GM10266 (cell line): ENCODE results near the gene NSD2.
A peak's percentile ranks its signal among the peaks of the same experiment; 100 is the strongest.

Experiments used
- DNase-seq: peaks from one replicate; pipeline ENCODE4 v3.0.0; 2012; ENCODE audit errors: extremely low spot score
- TF ChIP-seq, protein P1 (sequence below): IDR thresholded peaks from 2 replicates; pipeline ENCODE4 v1.5.1; 2012; ENCODE audit warnings: mild to moderate bottlenecking, low read depth; ENCODE audit not compliant: control insufficient read depth, insufficient read depth; ENCODE audit errors: missing control alignments

Gene NSD2

DNA sequence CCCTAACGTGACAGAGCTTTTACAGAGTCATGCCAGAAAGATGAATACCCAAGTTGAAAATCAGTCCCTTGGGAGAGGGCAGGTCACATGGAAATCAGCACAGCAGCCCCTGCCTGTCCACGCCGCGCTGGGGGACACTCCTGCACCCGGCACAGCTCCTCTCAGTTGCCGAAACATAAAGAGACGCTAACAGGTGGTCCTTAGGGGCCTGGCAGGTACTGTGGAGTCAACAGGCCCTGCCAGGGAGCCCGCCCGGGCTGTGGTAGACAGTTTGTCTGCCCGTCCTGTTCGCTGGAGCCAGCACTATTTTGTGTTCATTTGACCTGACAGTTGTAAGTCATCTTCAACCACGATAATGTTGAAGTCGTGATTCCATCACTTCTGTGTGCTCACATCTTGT, 107.0 kb downstream of the NSD2 start:
- no peak for DNase-seq
- TF ChIP-seq, protein P1, sequence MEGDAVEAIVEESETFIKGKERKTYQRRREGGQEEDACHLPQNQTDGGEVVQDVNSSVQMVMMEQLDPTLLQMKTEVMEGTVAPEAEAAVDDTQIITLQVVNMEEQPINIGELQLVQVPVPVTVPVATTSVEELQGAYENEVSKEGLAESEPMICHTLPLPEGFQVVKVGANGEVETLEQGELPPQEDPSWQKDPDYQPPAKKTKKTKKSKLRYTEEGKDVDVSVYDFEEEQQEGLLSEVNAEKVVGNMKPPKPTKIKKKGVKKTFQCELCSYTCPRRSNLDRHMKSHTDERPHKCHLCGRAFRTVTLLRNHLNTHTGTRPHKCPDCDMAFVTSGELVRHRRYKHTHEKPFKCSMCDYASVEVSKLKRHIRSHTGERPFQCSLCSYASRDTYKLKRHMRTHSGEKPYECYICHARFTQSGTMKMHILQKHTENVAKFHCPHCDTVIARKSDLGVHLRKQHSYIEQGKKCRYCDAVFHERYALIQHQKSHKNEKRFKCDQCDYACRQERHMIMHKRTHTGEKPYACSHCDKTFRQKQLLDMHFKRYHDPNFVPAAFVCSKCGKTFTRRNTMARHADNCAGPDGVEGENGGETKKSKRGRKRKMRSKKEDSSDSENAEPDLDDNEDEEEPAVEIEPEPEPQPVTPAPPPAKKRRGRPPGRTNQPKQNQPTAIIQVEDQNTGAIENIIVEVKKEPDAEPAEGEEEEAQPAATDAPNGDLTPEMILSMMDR: no peak

DNA sequence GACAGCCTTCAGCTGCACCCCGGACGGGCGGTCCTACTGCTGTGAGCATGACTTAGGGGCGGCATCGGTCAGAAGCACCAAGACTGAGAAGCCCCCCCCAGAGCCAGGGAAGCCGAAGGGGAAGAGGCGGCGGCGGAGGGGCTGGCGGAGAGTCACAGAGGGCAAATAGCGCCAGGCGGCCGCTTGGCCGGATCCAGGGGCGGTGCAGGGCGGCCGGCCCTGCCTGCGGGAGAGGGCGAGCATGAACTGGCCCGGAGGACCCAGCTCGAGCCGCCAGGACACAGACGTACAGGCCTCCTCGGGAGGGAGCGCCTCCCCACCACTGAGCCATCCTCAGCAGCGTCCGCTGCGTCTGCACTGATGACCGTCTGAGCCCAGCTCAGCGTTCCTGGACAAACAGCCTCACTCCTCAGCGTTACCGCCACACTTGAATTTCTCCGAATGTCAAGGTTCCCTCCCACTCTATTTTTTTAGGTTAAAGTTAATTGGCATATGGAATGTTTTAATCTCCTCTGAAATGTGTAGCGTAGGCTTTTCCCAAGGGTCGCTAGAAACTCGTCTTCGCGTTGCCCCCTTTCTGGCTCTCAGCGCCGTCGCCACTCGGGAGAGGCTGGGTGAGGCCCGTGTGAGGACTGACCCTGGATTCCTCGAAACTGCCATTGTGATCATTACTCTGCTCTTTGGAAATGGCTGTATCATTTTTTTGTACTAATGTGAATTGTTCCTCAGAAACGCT, 107.7 kb downstream of the NSD2 start:
- TF ChIP-seq, protein P1: no peak

DNA sequence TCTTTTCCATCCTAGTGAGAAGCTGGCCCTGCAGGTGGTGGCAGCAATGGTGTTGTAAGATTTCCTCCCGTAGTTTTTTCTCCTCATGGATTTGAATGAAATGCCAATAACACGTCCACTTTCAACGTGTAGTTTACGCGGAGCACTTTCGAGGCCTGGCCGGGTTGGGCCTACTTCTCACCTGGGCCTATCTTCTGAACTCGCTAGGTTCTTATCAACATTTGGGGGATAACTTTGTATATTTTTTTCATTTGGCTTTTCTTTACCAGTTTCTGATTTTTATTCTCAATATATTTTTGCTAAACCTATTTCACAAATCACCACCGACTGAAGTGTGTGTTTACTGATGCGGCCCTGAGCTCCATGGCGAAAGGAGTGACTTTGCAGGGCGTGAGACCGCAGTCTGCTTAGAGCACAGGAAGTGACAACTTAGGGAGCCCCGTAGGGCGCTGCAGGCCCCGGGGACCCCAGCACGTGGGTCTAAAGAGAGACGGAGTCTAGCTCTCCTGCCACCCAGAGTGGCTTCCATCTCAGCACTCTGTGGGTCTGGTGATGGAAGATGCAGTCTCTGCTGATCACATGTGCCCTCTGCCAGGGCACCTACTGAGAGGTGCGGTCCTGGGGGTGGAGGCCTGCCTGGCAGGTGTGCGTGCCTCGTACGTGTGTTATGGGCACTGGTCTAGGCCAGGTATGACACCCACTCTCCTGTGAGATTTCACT, 108.4 kb downstream of the NSD2 start:
- TF ChIP-seq, protein P1: no peak
- DNase-seq: no peak

More for the DNA sequence above, 107.7 kb downstream of the NSD2 start:
- DNase-seq: no peak

DNA sequence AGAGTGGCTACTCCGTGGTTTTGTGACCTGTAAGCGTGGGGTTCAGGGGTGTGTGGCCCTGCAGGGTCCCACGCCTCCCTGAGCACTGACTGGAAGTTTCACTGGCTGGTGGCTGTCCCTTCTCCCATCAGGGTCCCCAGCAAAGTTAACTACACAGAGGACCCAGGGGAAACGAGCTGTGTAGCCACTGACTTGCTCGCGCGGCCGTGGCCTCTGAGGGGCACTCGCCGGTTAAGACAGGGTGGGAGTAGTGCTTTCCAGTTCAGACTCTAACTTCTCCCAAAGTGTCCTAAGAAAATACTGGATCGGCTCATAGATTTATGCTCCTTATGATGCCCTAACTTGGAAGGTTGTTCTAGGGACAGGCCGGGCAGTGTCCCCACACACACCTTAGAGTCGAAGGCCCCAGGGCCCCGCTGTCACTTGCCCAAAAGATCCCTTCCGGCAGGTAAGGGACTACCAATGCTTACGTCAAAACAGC, 109.4 kb downstream of the NSD2 start:
- DNase-seq: no peak

DNA sequence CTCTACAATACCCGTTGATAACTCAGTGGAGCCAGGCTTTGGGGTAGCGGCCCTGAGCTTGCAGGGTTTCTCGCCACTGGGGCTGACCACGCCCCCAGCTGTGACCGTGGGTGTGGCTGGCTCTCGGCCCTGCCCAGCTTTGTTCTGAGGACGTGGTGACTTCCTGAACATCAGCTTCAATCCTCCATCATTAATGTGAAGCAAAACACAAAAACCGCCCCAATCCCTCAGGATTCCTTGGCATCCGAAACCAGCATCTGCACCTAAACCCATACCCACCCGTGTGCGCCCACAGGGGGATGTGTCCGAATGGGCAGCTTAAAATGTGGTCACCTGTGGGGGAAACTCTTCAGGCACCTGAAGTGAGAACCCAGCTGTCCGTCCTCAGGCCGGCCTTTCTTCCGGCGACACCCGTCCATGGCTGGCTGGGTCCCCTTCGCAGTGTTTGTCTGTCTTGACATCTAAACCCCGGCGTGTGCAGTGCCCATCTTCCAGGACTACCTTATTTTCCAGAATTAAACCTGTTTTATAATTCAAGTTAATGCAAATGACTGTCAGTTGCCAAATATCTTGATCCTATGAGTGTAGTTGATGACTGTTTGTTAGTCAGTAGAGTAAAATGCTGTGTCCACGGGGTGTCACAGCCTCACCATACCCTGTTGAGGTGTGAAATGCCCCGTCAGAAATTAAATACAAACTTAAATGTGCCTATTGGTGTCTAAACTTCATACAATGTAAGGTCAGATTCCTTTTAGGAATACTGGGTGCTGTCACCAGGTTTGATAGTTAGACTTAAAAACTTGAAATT, 110.3 kb downstream of the NSD2 start:
- TF ChIP-seq, protein P1: no peak
- DNase-seq: peak; percentile 29

More for the DNA sequence above, 109.4 kb downstream of the NSD2 start:
- TF ChIP-seq, protein P1: no peak

DNA sequence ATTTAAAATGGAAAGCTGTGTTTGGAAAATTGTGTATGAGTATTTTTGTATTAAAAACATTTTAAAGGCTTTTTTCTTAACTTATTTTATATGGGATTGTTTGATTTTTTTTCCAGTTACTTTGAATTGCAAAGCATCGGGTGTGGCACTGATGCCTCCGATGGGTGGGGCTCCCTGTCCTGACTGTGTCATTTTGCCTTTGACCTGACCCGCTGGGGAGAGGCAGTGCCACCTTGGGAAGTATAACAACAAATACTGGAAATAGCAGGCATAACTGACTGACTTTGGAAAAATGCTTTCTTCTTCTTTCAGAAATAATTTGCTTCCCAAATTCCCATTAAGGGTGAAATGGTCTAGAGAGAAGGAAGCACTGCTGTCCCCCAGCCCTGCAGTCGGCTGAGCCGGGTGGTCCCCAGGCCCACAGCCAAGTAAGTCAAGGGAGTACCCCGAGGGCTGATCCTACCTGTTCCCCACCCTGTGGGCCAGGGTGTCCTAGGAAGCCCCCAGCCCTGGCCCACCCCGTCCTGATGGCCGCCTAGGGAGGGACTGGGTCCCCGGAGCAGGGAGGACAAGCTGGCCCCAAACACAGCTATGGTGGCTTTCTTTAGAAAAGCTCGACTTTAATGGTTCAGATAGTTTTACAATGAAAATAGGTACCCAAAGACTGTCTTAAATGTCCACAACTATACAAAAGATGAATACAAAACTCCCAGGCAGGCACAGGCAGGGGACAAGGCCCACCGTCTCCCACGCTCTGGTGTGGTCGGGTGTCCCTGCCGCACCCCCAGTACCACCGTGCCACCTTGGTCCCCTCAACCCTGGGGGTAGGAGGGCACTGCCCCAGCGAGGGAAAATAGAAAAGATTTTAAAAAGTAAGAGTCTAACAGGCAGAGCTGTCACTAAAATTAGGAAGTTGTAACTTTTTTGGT, 111.2 kb downstream of the NSD2 start:
- TF ChIP-seq, protein P1: no peak
- peak; percentile 28 for DNase-seq
